Epithelial cell of esophagus (primary cell): ENCODE data around the gene CRELD1.

Experiments
- DNase-seq: peaks from one replicate; pipeline ENCODE4 v3.0.0; 2010; ENCODE audit warnings: low read depth
- H3K4me3 ChIP-seq: 2 replicates; pipeline ENCODE4 v1.5.1; 2011; ENCODE audit warnings: mild to moderate bottlenecking, low read length, control low read depth
- TF ChIP-seq, protein P1 (sequence below): IDR thresholded peaks from 2 replicates; pipeline ENCODE4 v1.5.1; 2011; ENCODE audit warnings: low read depth, mild to moderate bottlenecking, low read length, control low read depth, inconsistent platforms; ENCODE audit not compliant: insufficient read depth; ENCODE audit errors: missing control alignments

Gene CRELD1

DNA sequence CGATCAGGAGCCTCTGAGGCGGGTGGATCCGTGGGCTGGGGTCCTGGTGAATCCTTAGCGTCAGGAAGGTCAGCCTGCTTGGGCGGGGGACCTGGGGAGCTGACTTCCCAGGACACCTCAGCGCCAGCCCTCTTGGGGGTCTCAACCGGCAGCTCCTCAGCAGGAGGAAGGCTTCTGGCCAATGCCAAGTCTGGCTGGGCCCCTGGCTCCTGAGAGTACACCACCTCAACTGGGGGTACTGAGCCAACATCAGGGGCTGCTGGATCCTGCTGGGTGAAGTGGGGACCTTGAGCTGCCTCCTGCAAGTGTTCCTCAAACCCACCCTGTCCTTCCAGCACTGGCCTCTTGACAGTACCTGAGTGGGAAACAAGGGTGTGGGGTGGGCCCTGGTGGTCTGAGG lies 15.5 kb downstream of the CRELD1 start:
- no peak overlapping the region for H3K4me3 ChIP-seq
- no peak for DNase-seq
- TF ChIP-seq, protein P1, sequence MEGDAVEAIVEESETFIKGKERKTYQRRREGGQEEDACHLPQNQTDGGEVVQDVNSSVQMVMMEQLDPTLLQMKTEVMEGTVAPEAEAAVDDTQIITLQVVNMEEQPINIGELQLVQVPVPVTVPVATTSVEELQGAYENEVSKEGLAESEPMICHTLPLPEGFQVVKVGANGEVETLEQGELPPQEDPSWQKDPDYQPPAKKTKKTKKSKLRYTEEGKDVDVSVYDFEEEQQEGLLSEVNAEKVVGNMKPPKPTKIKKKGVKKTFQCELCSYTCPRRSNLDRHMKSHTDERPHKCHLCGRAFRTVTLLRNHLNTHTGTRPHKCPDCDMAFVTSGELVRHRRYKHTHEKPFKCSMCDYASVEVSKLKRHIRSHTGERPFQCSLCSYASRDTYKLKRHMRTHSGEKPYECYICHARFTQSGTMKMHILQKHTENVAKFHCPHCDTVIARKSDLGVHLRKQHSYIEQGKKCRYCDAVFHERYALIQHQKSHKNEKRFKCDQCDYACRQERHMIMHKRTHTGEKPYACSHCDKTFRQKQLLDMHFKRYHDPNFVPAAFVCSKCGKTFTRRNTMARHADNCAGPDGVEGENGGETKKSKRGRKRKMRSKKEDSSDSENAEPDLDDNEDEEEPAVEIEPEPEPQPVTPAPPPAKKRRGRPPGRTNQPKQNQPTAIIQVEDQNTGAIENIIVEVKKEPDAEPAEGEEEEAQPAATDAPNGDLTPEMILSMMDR: no peak

DNA sequence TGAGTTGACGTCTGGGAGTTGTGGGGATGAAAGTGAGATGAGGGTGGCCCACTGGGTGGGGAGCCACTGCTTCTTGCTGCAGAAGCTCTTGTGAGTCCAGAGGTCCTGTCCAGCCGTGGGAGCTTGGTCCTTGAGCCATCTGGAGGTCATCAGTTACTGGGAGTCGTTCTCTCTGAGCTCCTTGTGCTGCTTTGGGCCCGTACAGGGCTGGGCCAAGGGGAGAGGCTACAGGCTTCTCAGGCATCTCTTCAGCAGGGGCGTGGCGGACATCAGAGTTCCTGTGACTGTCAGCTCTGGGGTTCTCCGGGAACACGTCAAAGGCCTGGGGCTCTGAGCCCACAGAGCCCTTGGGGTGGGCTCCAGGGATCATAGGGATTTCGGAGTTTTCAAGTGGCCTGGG lies 16.0 kb downstream of the CRELD1 start:
- TF ChIP-seq, protein P1: no peak
- DNase-seq: no peak
- H3K4me3 ChIP-seq: no peak overlapping the region

DNA sequence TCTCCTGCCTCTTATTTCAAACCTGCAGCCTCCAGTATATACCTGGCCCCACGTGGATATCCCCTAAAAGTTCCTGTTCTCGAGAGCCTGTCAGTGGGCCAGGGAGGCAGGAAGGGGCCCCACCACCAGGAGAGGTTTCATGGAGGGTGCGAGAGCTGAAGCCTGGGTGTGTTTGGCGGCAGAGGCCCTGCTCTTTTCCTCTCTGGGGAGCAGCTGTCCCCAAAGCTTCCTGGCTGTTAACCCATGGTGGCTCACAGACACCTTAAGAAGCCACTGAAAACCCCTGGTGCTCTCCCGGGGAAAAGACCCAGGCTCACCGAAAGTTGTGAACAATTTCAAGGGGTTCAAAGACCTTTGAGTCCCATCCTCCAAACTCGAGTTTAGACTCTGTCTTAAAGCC lies 17.5 kb downstream of the CRELD1 start:
- TF ChIP-seq, protein P1: no peak
- H3K4me3 ChIP-seq: no peak overlapping the region
- DNase-seq: no peak

DNA sequence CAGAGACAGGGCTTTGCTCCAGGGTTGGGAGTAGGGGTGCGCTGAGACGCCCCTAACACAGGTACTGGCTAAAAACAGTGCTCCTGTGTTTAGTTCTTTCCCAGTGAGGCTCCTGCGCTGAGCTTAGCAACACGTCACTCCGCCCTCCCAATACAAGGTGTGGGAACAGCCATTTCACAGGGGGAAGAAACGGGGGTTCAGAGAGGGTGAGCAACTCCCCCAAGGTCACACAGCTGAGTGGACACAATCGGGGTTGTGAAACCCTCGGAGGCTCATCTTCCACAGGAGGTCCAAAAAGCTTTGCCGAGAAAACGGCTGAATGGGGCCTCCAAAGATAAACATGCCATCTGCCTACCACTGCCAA lies 17.9 kb downstream of the CRELD1 start:
- DNase-seq: no peak
- H3K4me3 ChIP-seq: peak overlapping the region; percentile 42
- TF ChIP-seq, protein P1: no peak

DNA sequence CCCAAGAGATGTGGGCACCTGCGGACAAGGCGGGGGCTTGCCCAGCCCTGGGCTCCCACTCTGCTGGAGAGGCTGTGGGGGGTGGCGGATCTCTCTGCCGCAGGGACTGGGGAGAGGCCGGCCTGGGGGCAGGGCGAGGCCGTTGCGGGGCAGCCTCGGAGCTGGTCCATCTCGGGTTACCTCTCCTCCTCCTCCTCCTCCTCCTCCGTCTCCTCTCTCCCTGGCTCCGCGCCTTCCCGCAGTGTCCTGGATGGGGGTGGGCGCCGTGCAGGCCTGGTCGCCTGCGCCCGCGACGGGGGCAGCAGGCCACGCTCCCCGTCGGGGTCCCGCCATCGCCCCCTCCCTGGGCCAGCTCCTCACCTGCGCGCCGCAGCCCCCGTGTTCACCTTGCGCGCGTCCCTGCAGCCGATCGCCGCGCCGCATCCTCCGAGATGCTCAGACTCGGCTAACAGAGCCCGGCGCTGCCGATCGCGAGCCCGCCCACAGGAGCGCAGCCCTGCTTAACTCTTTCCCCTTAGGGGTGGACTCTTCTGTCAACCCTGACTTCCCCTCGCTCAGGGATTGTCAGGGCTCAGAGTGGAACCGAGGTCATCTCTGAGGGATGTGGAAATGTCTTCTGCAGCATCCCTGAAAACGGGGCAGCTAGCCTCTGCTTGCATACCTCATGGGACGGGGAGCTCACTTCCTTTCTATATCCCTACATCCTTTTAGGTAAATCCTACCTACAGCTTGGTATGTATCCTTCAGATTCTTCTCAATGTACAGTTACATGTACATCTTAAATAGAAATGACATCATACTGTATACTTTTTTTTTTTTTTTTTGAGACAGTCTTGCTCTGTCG lies 18.6 kb downstream of the CRELD1 start, which contains the start of gene PRRT3:
Gene PRRT3 (minus strand): TSS at position 447 of the 844 bp plus-strand sequence. CDS start 2,293 bp downstream, outside the sequence.
- H3K4me3 ChIP-seq: peak within 1 kb of the TSS; percentile 42
- TF ChIP-seq, protein P1: no peak
- peak; percentile 48 for DNase-seq

DNA sequence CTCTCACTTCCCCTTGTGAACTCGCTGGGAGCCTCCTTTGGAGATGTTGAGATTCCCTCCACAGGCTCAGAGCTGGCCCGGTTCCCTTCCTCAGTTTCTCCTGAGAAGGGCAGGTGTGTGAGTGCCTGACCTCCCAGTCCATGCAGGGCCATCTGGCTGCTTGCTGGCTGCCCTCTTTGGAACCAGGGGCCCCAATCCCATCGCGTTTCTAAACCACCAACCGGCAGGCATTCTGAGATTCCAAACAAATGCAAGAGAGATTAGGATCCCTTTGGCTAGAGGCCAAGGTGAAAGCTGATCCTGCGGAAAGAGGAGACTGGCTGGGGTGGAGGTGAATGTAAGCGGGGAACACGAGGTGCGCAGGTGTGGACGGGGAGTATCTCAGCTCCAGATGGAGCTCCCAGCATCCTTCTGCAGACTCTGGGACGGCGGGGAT lies 21.5 kb downstream of the CRELD1 start:
- TF ChIP-seq, protein P1: no peak
- no peak for DNase-seq
- H3K4me3 ChIP-seq: no peak overlapping the region

DNA sequence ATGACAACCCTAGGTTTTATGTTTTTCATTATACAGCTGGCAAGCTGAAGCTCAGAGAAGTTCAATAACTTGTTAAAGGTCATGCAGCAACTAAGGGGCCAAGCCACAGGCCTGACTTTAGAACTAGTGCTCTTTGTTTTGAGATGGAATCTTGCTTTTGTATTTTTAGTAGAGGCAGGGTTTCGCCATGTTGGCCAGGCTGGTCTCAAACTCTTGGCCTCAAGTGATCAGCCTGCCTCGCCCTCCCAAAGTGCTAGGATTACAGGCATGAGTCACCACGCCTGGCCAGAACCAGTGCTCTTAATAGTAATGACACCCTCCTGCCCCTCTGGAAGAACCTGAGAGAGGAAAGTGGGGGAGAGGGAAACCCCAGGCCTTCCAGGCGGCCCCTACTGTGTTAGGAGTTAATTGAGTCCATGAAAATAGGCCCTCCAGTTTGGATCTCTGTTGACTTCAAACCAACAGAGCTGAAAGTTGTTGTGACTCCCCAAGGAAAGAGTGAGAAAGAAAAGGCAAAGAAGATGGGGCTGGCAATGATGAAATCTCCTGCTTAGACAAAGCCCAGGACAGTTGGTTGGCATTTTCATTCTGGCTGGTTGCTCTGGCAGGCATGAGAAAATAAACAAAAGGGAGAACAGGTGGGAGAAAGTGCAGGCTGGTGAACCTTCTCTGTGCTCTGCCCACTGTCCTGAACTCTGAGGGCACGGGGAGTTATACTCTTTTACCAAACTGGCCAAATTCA lies 22.1 kb downstream of the CRELD1 start:
- DNase-seq: no peak
- no peak overlapping the region for H3K4me3 ChIP-seq
- TF ChIP-seq, protein P1: no peak
